K562 (cell line): ENCODE measurements around the gene NEURL4. TPM values are rescaled to one million over a fixed set of nuclear protein-coding genes. Genes with fewer than 3 reads are reported as not detected.

Source experiments
- ATAC-seq: fragments of 200-7000 bp; cut with Tn5 transposase; 3 replicates; pipeline ENCODE4 v1.9.1; 2020; ENCODE audit warnings: moderate library complexity
- BruUV-seq: library from RNA; stranded (reverse); fragments of 400-500 nt; replicated peaks from 2 replicates; lab custom pipeline; 2021; lab: Mats Ljungman, UMichigan
- CTCF ChIA-PET: fragments of 300-600 bp; formaldehyde crosslinking; extraction: SDS; loops from one replicate; lab custom pipeline; 2021; ENCODE audit warnings: low intra/inter-chr PET ratio; lab: Yijun Ruan, JAX
- POLR2A ChIA-PET: fragments of 300-600, 350-650 bp; sonication (Branson Sonifier 250); formaldehyde crosslinking; extraction: SDS; loops from one replicate; lab custom pipeline; 2021; ENCODE audit warnings: antibody characterized with exemption, inconsistent platforms; lab: Yijun Ruan, JAX
- DNase-seq, 4 experiments: peaks; one replicate each; pipeline versions ENCODE4 v3.0.0 to v3.0.0-alpha.2; 2011 to 2018; ENCODE audit warnings: low spot score in 3 of 4, mixed read lengths in 3 of 4; ENCODE audit errors: extremely low read depth in 1 of 4
- FAIRE-seq: peaks from 2 replicates; lab custom pipeline; 2011; peaks lifted over from hg19 to GRCh38; lab: Jason Lieb, UNC
- H2AFZ ChIP-seq: 2 replicates; pipeline ENCODE4 v1.6.0; 2011; ENCODE audit warnings: low read depth, low read length, control low read depth, inconsistent platforms
- H3K27ac ChIP-seq: fragments of 200-600 bp; 3 replicates; pipeline ENCODE4 v1.8.0; 2011; ENCODE audit warnings: low read depth, mild to moderate bottlenecking, control low read depth, inconsistent platforms, low read length, moderate library complexity, mixed read lengths; ENCODE audit errors: extremely low read depth
- H3K27me3 ChIP-seq, 2 experiments: fragments of 300-600 bp in 1 of 2; 2 replicates in 1 of 2; 3 replicates in 1 of 2; pipeline versions ENCODE4 v1.6.0 to v1.8.0; 2011; ENCODE audit warnings: inconsistent platforms in 2 of 2, low read length in 2 of 2, mild to moderate bottlenecking in 1 of 2, mixed read lengths in 1 of 2, moderate library complexity in 1 of 2; ENCODE audit not compliant: control insufficient read depth in 2 of 2, insufficient read depth in 2 of 2
- H3K36me3 ChIP-seq: fragments of 300-600 bp; 3 replicates; pipeline ENCODE4 v1.8.0; 2011; ENCODE audit warnings: mild to moderate bottlenecking, low read length, inconsistent platforms; ENCODE audit not compliant: control insufficient read depth, insufficient read depth
- H3K4me1 ChIP-seq, 2 experiments: fragments of 200-600 bp in 1 of 2; replicated peaks in 1 of 2; 2 replicates in 1 of 2; 3 replicates in 1 of 2; pipeline versions ENCODE4 v1.5.1 to v1.8.0; 2011; ENCODE audit warnings: inconsistent platforms in 2 of 2, low read length in 2 of 2, mild to moderate bottlenecking in 1 of 2, mixed read lengths in 1 of 2, moderate library complexity in 1 of 2; ENCODE audit not compliant: control insufficient read depth in 2 of 2, insufficient read depth in 2 of 2
- H3K4me2 ChIP-seq: 2 replicates; pipeline ENCODE4 v1.6.1; 2011; ENCODE audit warnings: low read length, control low read depth, inconsistent platforms, mixed read lengths; ENCODE audit not compliant: insufficient read depth
- H3K4me3 ChIP-seq: fragments of 200-600 bp; sonication (generic), shearing (Covaris generic); 2 replicates; pipeline ENCODE4 v1.5.1; 2016; ENCODE audit warnings: control low read depth, inconsistent platforms
- H3K79me2 ChIP-seq: fragments of 200-600 bp; 3 replicates; pipeline ENCODE4 v1.8.0; 2011; ENCODE audit warnings: low read length, inconsistent platforms; ENCODE audit not compliant: control insufficient read depth, insufficient read depth
- H3K9ac ChIP-seq, 2 experiments: 2 replicates each; pipeline versions ENCODE4 v1.6.0 to v1.6.1; 2011; ENCODE audit warnings: low read depth in 2 of 2, low read length in 2 of 2, control low read depth in 1 of 2, inconsistent platforms in 1 of 2, mild to moderate bottlenecking in 1 of 2, mixed read lengths in 1 of 2; ENCODE audit not compliant: insufficient read depth in 1 of 2
- H3K9me1 ChIP-seq: one replicate; pipeline ENCODE4 v1.6.0; 2011; ENCODE audit warnings: inconsistent platforms, mild to moderate bottlenecking, low read length, moderate library complexity; ENCODE audit not compliant: control insufficient read depth, insufficient read depth
- H3K9me3 ChIP-seq: replicated peaks from 2 replicates; pipeline ENCODE4 v1.5.1; 2011; ENCODE audit warnings: low read depth, low read length, inconsistent platforms; ENCODE audit not compliant: control insufficient read depth, insufficient read depth
- H4K20me1 ChIP-seq: replicated peaks from 2 replicates; pipeline ENCODE4 v1.6.1; 2011; ENCODE audit warnings: low read length, inconsistent platforms, mixed read lengths; ENCODE audit not compliant: control insufficient read depth, insufficient read depth
- EGR1 ChIP-seq: fragments of 450-650 bp; conservative IDR thresholded peaks from 2 replicates; pipeline ENCODE4 v1.6.1; 2017; ENCODE audit warnings: mild to moderate bottlenecking
- GABPB2 ChIP-seq: fragments of 250-450 bp; sonication (Bioruptor Pico); conservative IDR thresholded peaks from 2 replicates; pipeline ENCODE4 v1.5.1; 2021; ENCODE audit warnings: mild to moderate bottlenecking
- KDM1A ChIP-seq, 2 experiments: fragments of 450-650 bp; IDR thresholded peaks; 2 replicates each; pipeline ENCODE4 v1.6.1; 2016; ENCODE audit warnings: mild to moderate bottlenecking in 2 of 2
- LARP7 ChIP-seq: fragments of 450-650 bp; IDR thresholded peaks from 2 replicates; pipeline ENCODE4 v1.6.1; 2016
- NFXL1 ChIP-seq: fragments of 450-650 bp; formaldehyde crosslinking; IDR thresholded peaks from 2 replicates; pipeline ENCODE4 v1.4.0; 2021; ENCODE audit warnings: mild to moderate bottlenecking
- PTTG1 ChIP-seq: fragments of 450-650 bp; IDR thresholded peaks from 2 replicates; pipeline ENCODE4 v1.6.1; 2016; ENCODE audit warnings: low read depth, mild to moderate bottlenecking, missing genetic modification characterization, missing compliant biosample characterization
- VEZF1 ChIP-seq: fragments of 200-800 bp; sonication (Bioruptor generic); IDR thresholded peaks from 2 replicates; pipeline ENCODE4 v1.6.1; 2017; ENCODE audit warnings: missing genetic modification characterization, missing compliant biosample characterization
- YBX1 ChIP-seq: fragments of 450-650 bp; IDR thresholded peaks from 2 replicates; pipeline ENCODE4 v1.7.1; 2016; ENCODE audit warnings: mild to moderate bottlenecking
- ZFX ChIP-seq: sonication (generic); formaldehyde crosslinking; IDR thresholded peaks from 2 replicates; pipeline ENCODE4 v1.8.0; 2022; ENCODE audit warnings: mild to moderate bottlenecking, missing genetic modification reagents, moderate library complexity
- WGBS: fragments of 100-300 bp; shearing (Covaris generic); methylation state at CpG from one replicate; pipeline ENCODE4 v1.1.6; 2016; ENCODE audit warnings: low coverage, mixed read lengths; ENCODE audit not compliant: insufficient coverage; ENCODE audit errors: missing lambda C conversion rate; 5-methylcytosine and 5-hydroxymethylcytosine counted together
- in situ Hi-C: fragments of 300-500 bp; cut with MboI; formaldehyde crosslinking; loops from 4 replicates; pipeline ENCODE4 v1.15.0; 2018; ENCODE audit warnings: inconsistent platforms, mixed read lengths
- intact Hi-C: fragments of 100-400 bp; cut with micrococcal nuclease; formaldehyde crosslinking; loops from 2 replicates; pipeline ENCODE4 v1.14.2; 2022
- polyA plus RNA-seq, 8 experiments: library from polyadenylated mRNA; depleted of rRNA in 4 of 8; stranded (reverse) in 5 of 8; unstranded in 3 of 8; fragments of >200 nt; fragmentation: Nextera tagmentation in 2 of 8; fragmentation: Illumina TruSeq in 1 of 8; extraction: Ambion mirVana in 2 of 8; extraction: Trizol in 1 of 8; gene quantifications; 2 replicates each; pipeline versions ENCODE4 v1.2.1 to v1.2.3, GENCODE V29; 2011 to 2014; ENCODE audit warnings: inconsistent platforms in 1 of 8, missing spikeins in 1 of 8
- total RNA-seq, 7 experiments: library from RNA; depleted of rRNA in 6 of 7; stranded (reverse); fragments of >200 nt in 6 of 7; fragmentation: Illumina TruSeq in 2 of 7; extraction: Trizol in 2 of 7; gene quantifications; 2 replicates each; pipeline versions ENCODE4 v1.2.1 to v1.2.3, GENCODE V29; 2011 to 2021; ENCODE audit warnings: low replicate concordance in 1 of 7
- TF ChIP-seq, protein P1 (sequence below): sonication (generic); formaldehyde crosslinking; IDR thresholded peaks from 2 replicates; pipeline ENCODE4 v1.8.0; 2023; ENCODE audit warnings: mild to moderate bottlenecking, missing genetic modification reagents
- TF ChIP-seq, protein P2 (sequence below): IDR thresholded peaks from 2 replicates; pipeline ENCODE4 v1.6.1; 2014; ENCODE audit warnings: antibody characterized with exemption

The NEURL4 gene
- total and polyA plus RNA-seq, 9 of the 15 experiments (the other 6 are each of a cell fraction or from before 2014, with no cell fraction given) = 0.08 to 37.4 (median 11.5) TPM

- H3K9me1 ChIP-seq = no peaks in the 10 kb centered on the region
- H4K20me1 ChIP-seq = no peaks in the 10 kb centered on the region
- H3K27me3 ChIP-seq = no peaks in the 10 kb centered on the region
- FAIRE-seq (no peak), ATAC-seq (peak; percentile 93), DNase-seq (peak; percentile 44 to 68 (median 50))
- in situ Hi-C loops (loop anchor here (10.0 kb wide), 1 partner anchor 292 kb away; the partner anchor contains the start of gene SLC16A11), intact Hi-C loops (no loop called here)
- H3K79me2 ChIP-seq = no peaks in the 10 kb centered on the region
- BruUV-seq = no TSS peak
- CTCF ChIA-PET = no interaction called here
- peak within 1 kb of the TSS in 1 of 2 experiments; percentile 82; a peak in 2 of 4 replicates for H3K9ac ChIP-seq
- POLR2A ChIA-PET = interaction anchor here (0.7 to 2.8 kb wide), 8 partner anchors 8 to 249 kb away, joined by 3 to 15 read pairs (median 3); no protein-coding TSS in a partner anchor
- WGBS = 45% methylated on average over 10 of the region's 17 CpGs
- peak within 1 kb of the TSS; percentile 72 for H2AFZ ChIP-seq
- H3K4me1 ChIP-seq = peaks cover 11 to 28% of the 10 kb centered on the region in 2 experiments
- no peaks in the 10 kb centered on the region for H3K36me3 ChIP-seq
- H3K4me3 ChIP-seq = 0 out of 2 replicates have a peak within 1 kb of the TSS, but pooled peaks have one; percentile 15
- H3K9me3 ChIP-seq = no peaks in the 10 kb centered on the region
- H3K27ac ChIP-seq = peak within 1 kb of the TSS; percentile 30; the same call in 1 of the 3 replicates
- H3K4me2 ChIP-seq = peak within 1 kb of the TSS; percentile 55
- peak in 1 of 2 experiments; percentile 28; a peak in 1 of 4 replicates for TF ChIP-seq KDM1A (IDR thresholded peaks at IDR 0.05)
- TF ChIP-seq GABPB2 (CRISPR knock-in tag) = no peak
- no peak for TF ChIP-seq NFXL1
- TF ChIP-seq, protein P1, sequence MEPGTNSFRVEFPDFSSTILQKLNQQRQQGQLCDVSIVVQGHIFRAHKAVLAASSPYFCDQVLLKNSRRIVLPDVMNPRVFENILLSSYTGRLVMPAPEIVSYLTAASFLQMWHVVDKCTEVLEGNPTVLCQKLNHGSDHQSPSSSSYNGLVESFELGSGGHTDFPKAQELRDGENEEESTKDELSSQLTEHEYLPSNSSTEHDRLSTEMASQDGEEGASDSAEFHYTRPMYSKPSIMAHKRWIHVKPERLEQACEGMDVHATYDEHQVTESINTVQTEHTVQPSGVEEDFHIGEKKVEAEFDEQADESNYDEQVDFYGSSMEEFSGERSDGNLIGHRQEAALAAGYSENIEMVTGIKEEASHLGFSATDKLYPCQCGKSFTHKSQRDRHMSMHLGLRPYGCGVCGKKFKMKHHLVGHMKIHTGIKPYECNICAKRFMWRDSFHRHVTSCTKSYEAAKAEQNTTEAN (CRISPR knock-in tag) = no peak
- TF ChIP-seq YBX1 = no peak
- TF ChIP-seq ZFX (CRISPR knock-in tag) = peak; percentile 58
- TF ChIP-seq, protein P2, sequence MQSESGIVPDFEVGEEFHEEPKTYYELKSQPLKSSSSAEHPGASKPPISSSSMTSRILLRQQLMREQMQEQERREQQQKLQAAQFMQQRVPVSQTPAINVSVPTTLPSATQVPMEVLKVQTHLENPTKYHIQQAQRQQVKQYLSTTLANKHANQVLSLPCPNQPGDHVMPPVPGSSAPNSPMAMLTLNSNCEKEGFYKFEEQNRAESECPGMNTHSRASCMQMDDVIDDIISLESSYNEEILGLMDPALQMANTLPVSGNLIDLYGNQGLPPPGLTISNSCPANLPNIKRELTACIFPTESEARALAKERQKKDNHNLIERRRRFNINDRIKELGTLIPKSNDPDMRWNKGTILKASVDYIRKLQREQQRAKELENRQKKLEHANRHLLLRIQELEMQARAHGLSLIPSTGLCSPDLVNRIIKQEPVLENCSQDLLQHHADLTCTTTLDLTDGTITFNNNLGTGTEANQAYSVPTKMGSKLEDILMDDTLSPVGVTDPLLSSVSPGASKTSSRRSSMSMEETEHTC = no peak
- no peak for TF ChIP-seq PTTG1 (tag)
- TF ChIP-seq EGR1 = no peak
- TF ChIP-seq LARP7 = no peak
- TF ChIP-seq VEZF1 (CRISPR knock-in tag) = peak; percentile 51; the same call in 1 of the 2 replicates
These were observed 7.4 kb upstream of the NEURL4 start, which contains the start of gene ACAP1 for GRCh38 chr17:7336240-7337175. ACAP1 (plus strand) TSS chr17:7336529; CDS start chr17:7336735, 206 bp downstream.
